Bronchial epithelial cell (primary cell): Measurements from ENCODE around the gene MMP15. TPM values are rescaled to one million over a fixed set of nuclear protein-coding genes. Genes with fewer than 3 reads are reported as not detected.
"Not testable (repeated sequence)": the region's sequence is repeated elsewhere in the genome, so short reads cannot be mapped to it uniquely, and the experiment has no call there.

Experiments
- DNase-seq: peaks from one replicate; pipeline ENCODE4 v3.0.0-alpha.2; 2010; ENCODE audit warnings: low read depth
- FAIRE-seq: peaks from 2 replicates; lab custom pipeline; 2011; peaks lifted over from hg19 to GRCh38; lab: Jason Lieb, UNC
- H3K27me3 ChIP-seq: 2 replicates; pipeline ENCODE4 v1.5.1; 2011; ENCODE audit warnings: low read length; ENCODE audit not compliant: control insufficient read depth, insufficient read depth
- H3K36me3 ChIP-seq: 2 replicates; pipeline ENCODE4 v1.5.1; 2011; ENCODE audit warnings: low read length; ENCODE audit not compliant: control insufficient read depth, insufficient read depth
- H3K4me3 ChIP-seq: 2 replicates; pipeline ENCODE4 v1.5.1; 2011; ENCODE audit warnings: mild to moderate bottlenecking, low read depth, low read length, control low read depth
- total RNA-seq: library from RNA; depleted of rRNA; stranded (reverse); fragments of >200 nt; gene quantifications from 2 replicates; pipeline ENCODE4 v1.2.1, GENCODE V29; 2014
- TF ChIP-seq, protein P1 (sequence below): IDR thresholded peaks from 2 replicates; pipeline ENCODE4 v1.5.1; 2011; ENCODE audit warnings: mild to moderate bottlenecking, moderate library complexity, low read length, control low read depth, inconsistent platforms; ENCODE audit not compliant: insufficient read depth, severe bottlenecking

Gene MMP15
- total RNA-seq, 1 donor from 2014 or later, result 8.4 TPM

- FAIRE-seq (no peak), DNase-seq (no peak)
- no peak overlapping the region for H3K4me3 ChIP-seq
- H3K36me3 ChIP-seq, result no peaks in the 10 kb centered on the region
- TF ChIP-seq, protein P1, sequence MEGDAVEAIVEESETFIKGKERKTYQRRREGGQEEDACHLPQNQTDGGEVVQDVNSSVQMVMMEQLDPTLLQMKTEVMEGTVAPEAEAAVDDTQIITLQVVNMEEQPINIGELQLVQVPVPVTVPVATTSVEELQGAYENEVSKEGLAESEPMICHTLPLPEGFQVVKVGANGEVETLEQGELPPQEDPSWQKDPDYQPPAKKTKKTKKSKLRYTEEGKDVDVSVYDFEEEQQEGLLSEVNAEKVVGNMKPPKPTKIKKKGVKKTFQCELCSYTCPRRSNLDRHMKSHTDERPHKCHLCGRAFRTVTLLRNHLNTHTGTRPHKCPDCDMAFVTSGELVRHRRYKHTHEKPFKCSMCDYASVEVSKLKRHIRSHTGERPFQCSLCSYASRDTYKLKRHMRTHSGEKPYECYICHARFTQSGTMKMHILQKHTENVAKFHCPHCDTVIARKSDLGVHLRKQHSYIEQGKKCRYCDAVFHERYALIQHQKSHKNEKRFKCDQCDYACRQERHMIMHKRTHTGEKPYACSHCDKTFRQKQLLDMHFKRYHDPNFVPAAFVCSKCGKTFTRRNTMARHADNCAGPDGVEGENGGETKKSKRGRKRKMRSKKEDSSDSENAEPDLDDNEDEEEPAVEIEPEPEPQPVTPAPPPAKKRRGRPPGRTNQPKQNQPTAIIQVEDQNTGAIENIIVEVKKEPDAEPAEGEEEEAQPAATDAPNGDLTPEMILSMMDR, result no peak
- no peaks in the 10 kb centered on the region for H3K27me3 ChIP-seq
Measured at GRCh38 chr16:58085584-58086251, 60.2 kb downstream of the MMP15 start.

- H3K4me3 ChIP-seq, result no peak overlapping the region
- DNase-seq, result no peak
- no peaks in the 10 kb centered on the region for H3K27me3 ChIP-seq
- no peaks in the 10 kb centered on the region for H3K36me3 ChIP-seq
- no peak for FAIRE-seq
- TF ChIP-seq, protein P1, result no peak
Measured at GRCh38 chr16:58086381-58087208, 61.0 kb downstream of the MMP15 start.

DNA sequence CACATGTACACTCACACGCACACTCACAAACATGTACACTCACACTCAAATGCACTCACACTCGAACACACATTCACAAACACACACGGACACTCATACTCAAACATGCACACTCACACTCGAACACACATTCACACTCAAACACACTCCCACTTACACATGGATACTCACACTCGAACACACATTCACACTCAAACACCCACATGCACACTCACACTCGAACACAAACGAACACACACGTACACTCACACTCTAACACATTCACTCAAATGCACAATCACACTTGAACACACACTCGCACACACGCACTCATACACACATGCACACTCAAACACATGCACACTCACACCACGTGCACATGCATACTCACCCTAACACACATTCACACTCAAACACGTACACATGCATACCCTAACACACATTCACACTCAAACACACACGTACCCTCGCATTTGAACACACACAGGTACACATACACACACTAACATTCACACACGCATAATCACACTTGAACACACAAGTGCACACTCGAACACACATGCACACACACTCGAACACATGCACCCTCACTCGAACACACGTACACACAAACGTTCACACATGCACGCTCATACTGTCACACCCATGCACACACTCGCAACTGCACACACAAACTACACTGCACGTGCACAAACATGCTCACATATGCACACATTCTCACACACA, 61.8 kb downstream of the MMP15 start:
- H3K4me3 ChIP-seq, result no peak overlapping the region
- no peaks in the 10 kb centered on the region for H3K27me3 ChIP-seq
- TF ChIP-seq, protein P1, result no peak
- FAIRE-seq (peak; percentile 99), DNase-seq (no peak)
- no peaks in the 10 kb centered on the region for H3K36me3 ChIP-seq

DNA sequence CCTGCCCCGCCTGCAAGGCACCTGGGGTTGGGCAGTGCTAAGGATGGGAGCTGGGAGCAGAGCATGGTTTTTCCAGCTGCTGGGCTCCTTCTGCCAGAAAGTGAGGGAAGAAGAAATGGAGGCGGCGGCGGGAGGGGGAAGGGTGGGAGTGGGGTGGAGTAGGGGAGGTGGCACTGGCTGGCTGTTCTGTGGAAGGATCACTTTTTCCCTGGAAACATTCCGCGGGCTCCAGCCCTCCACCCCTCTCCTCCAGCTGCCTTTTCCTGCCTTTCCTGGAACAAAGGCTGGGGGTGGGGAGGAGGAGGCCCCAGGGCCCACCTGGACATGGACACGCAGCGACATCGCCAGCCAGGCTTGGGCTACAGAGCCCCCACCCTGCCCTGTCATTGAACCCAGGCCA, 62.5 kb downstream of the MMP15 start:
- TF ChIP-seq, protein P1, result no peak
- DNase-seq, result no peak
- no peak for FAIRE-seq
- no peak overlapping the region for H3K4me3 ChIP-seq
- no peaks in the 10 kb centered on the region for H3K36me3 ChIP-seq
- no peaks in the 10 kb centered on the region for H3K27me3 ChIP-seq

- H3K27me3 ChIP-seq, H3K4me3 ChIP-seq, H3K36me3 ChIP-seq, FAIRE-seq, DNase-seq: not testable (repeated sequence)
Measured at GRCh38 chr16:58090396-58090795, 64.8 kb downstream of the MMP15 start.

GRCh38 chr16:58094026-58094425, 68.5 kb downstream of the MMP15 start:
- no peak for DNase-seq
- TF ChIP-seq, protein P1, result no peak
- no peak overlapping the region for H3K4me3 ChIP-seq
- FAIRE-seq, result no peak
- no peaks in the 10 kb centered on the region for H3K27me3 ChIP-seq
- H3K36me3 ChIP-seq, result no peaks in the 10 kb centered on the region
